DOHH2 (cell line): ENCODE results near the gene SCN1B.
"Not testable (repeated sequence)": the region's sequence is repeated elsewhere in the genome, so short reads cannot be mapped to it uniquely, and the experiment has no call there.

Experiments used
- H3F3A ChIP-seq: fragments of 200-600 bp; sonication (generic), shearing (Covaris generic); 2 replicates; pipeline ENCODE4 v1.6.0; 2016; ENCODE audit warnings: antibody characterized with exemption, mild to moderate bottlenecking; ENCODE audit not compliant: control insufficient read depth, insufficient read depth
- H3K27ac ChIP-seq: fragments of 200-600 bp; sonication (generic); 2 replicates; pipeline ENCODE4 v1.5.1; 2014; ENCODE audit warnings: low read depth, mild to moderate bottlenecking, low read length, moderate library complexity
- H3K27me3 ChIP-seq: fragments of 200-600 bp; sonication (generic); 2 replicates; pipeline ENCODE4 v1.6.1; 2014; ENCODE audit warnings: mild to moderate bottlenecking, low read length, mixed read lengths; ENCODE audit not compliant: control insufficient read depth
- H3K36me3 ChIP-seq: fragments of 200-600 bp; sonication (generic); 2 replicates; pipeline ENCODE4 v1.6.1; 2014; ENCODE audit warnings: mild to moderate bottlenecking, low read length, moderate library complexity, mixed read lengths; ENCODE audit not compliant: control insufficient read depth
- H3K4me1 ChIP-seq: fragments of 200-600 bp; sonication (generic); 2 replicates; pipeline ENCODE4 v1.6.1; 2014; ENCODE audit warnings: mild to moderate bottlenecking, low read length, mixed read lengths; ENCODE audit not compliant: control insufficient read depth
- H3K4me2 ChIP-seq: fragments of 200-600 bp; sonication (generic); 2 replicates; pipeline ENCODE4 v1.6.0; 2014; ENCODE audit warnings: mild to moderate bottlenecking, low read length, moderate library complexity
- H3K4me3 ChIP-seq: fragments of 200-600 bp; sonication (generic); 2 replicates; pipeline ENCODE4 v1.5.1; 2014; ENCODE audit warnings: mild to moderate bottlenecking, low read length, mixed read lengths
- H3K79me2 ChIP-seq: fragments of 200-600 bp; sonication (generic); 2 replicates; pipeline ENCODE4 v1.6.1; 2014; ENCODE audit warnings: mild to moderate bottlenecking, low read length, mixed read lengths; ENCODE audit not compliant: control insufficient read depth
- H3K9me2 ChIP-seq: fragments of 200-600 bp; sonication (generic); replicated peaks from 2 replicates; pipeline ENCODE4 v1.6.1; 2014; ENCODE audit warnings: mild to moderate bottlenecking, low read length, mixed read lengths; ENCODE audit not compliant: control insufficient read depth
- H3K9me3 ChIP-seq: fragments of 200-600 bp; sonication (generic); 2 replicates; pipeline ENCODE4 v1.6.1; 2014; ENCODE audit warnings: antibody characterized with exemption, low read length, mixed read lengths; ENCODE audit not compliant: control insufficient read depth, insufficient read depth
- H4K20me1 ChIP-seq: fragments of 200-600 bp; sonication (generic); 2 replicates; pipeline ENCODE4 v1.6.0; 2014; ENCODE audit warnings: low read depth, mild to moderate bottlenecking, antibody characterized with exemption, low read length, moderate library complexity; ENCODE audit not compliant: control insufficient read depth, insufficient read depth
- CTCF ChIP-seq: fragments of 200-600 bp; sonication (generic); IDR thresholded peaks from one replicate; pipeline ENCODE4 v1.5.1; 2014; ENCODE audit warnings: antibody characterized with exemption, mild to moderate bottlenecking, low read depth, low read length; ENCODE audit not compliant: poor library complexity, severe bottlenecking
- EZH2phosphoT487 ChIP-seq: fragments of 200-600 bp; sonication (generic); IDR thresholded peaks from 2 replicates; pipeline ENCODE4 v1.6.1; 2017; ENCODE audit warnings: borderline replicate concordance, mild to moderate bottlenecking, antibody characterized with exemption, low read length, moderate library complexity, mixed read lengths

Gene SCN1B

GRCh38 chr19:35049456-35049855 is 19.2 kb downstream of the SCN1B start:
- H3K4me1 ChIP-seq = peaks cover 8% of the 10 kb centered on the region
- H3K4me2 ChIP-seq = no peak overlapping the region
- H4K20me1 ChIP-seq = no peaks in the 10 kb centered on the region
- H3K27ac ChIP-seq = no peak overlapping the region
- no peaks in the 10 kb centered on the region for H3K79me2 ChIP-seq
- no peak overlapping the region for H3K4me3 ChIP-seq
- H3K9me3 ChIP-seq = no peaks in the 10 kb centered on the region
- TF ChIP-seq EZH2phosphoT487 = no peak
- no peak for TF ChIP-seq CTCF
- H3K9me2 ChIP-seq = no peaks in the 10 kb centered on the region
- 0 out of 2 replicates have a peak, but pooled peaks cover 2% of the 10 kb centered on the region for H3K27me3 ChIP-seq
- no peaks in the 10 kb centered on the region for H3K36me3 ChIP-seq
- no peaks in the 10 kb centered on the region for H3F3A ChIP-seq

GRCh38 chr19:35050662-35051061 is 20.4 kb downstream of the SCN1B start:
- not testable (repeated sequence) for H3K36me3 ChIP-seq, H3K27me3 ChIP-seq, H4K20me1 ChIP-seq, H3K4me3 ChIP-seq, H3K4me1 ChIP-seq, H3K9me2 ChIP-seq, H3K79me2 ChIP-seq, H3K27ac ChIP-seq, H3K4me2 ChIP-seq, H3K9me3 ChIP-seq, H3F3A ChIP-seq

- not testable (repeated sequence) for H3K9me3 ChIP-seq, H3K79me2 ChIP-seq, H3K4me1 ChIP-seq, H4K20me1 ChIP-seq, H3K36me3 ChIP-seq, H3K4me2 ChIP-seq, H3K4me3 ChIP-seq, H3K27ac ChIP-seq, H3K9me2 ChIP-seq, H3F3A ChIP-seq
- peaks cover 14% of the 10 kb centered on the region for H3K27me3 ChIP-seq
These were observed 21.0 kb downstream of the SCN1B start for GRCh38 chr19:35051268-35051667.

GRCh38 chr19:35051796-35052195 is 21.5 kb downstream of the SCN1B start:
- Histone ChIP-seq H3K27ac (no peak overlapping the region), H4K20me1 (no peaks in the 10 kb centered on the region), H3K9me3 (no peaks in the 10 kb centered on the region), H3K27me3 (peaks cover 19% of the 10 kb centered on the region), H3K9me2 (no peaks in the 10 kb centered on the region), H3K4me1 (no peaks in the 10 kb centered on the region), H3K4me3 (no peak overlapping the region), H3F3A (no peaks in the 10 kb centered on the region), H3K4me2 (no peak overlapping the region), H3K79me2 (no peaks in the 10 kb centered on the region), H3K36me3 (no peaks in the 10 kb centered on the region)
- TF ChIP-seq CTCF (no peak), EZH2phosphoT487 (no peak)
